ENCODE results near the gene NARS2. TPM values are rescaled to one million over a fixed set of nuclear protein-coding genes. Genes with fewer than 3 reads are reported as not detected.

Gene NARS2
- total RNA-seq, 1 donor from 2014 or later, result 28.2 TPM

DNA sequence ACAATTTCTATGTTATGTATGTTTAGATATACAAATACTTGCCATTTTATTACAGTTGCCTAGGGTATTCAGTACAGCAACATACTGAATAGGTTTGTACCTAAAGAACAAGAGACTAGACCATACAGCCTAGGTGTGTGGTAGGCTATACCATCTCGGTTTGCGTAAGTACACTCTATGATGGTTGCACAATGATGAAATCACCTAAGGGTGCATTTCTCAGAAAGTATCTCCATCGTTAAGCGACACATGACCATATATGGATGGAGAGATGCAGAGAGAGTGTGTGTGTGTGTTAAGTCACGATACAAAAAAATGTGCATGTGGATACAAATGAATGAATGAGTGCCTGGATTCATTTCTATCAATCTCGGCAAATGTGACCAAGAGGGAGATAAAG, 37.7 kb downstream of the NARS2 start:
- no peak for DNase-seq (ENCODE audit: low read depth, low spot score)
- H3K9me3 Mint-ChIP-seq, result no peaks in the 10 kb centered on the region
- H3K4me3 Mint-ChIP-seq, result no peak overlapping the region
- H3K27me3 Mint-ChIP-seq (ENCODE audit: low read depth), result no peaks in the 10 kb centered on the region
- TF ChIP-seq, protein P1, sequence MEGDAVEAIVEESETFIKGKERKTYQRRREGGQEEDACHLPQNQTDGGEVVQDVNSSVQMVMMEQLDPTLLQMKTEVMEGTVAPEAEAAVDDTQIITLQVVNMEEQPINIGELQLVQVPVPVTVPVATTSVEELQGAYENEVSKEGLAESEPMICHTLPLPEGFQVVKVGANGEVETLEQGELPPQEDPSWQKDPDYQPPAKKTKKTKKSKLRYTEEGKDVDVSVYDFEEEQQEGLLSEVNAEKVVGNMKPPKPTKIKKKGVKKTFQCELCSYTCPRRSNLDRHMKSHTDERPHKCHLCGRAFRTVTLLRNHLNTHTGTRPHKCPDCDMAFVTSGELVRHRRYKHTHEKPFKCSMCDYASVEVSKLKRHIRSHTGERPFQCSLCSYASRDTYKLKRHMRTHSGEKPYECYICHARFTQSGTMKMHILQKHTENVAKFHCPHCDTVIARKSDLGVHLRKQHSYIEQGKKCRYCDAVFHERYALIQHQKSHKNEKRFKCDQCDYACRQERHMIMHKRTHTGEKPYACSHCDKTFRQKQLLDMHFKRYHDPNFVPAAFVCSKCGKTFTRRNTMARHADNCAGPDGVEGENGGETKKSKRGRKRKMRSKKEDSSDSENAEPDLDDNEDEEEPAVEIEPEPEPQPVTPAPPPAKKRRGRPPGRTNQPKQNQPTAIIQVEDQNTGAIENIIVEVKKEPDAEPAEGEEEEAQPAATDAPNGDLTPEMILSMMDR (conservative IDR thresholded peaks at IDR 0.05), result no peak
- H3K27ac Mint-ChIP-seq (ENCODE audit: unreplicated experiment), result no peak overlapping the region
- H3K36me3 Mint-ChIP-seq (ENCODE audit: low read depth), result peaks cover 12% of the 10 kb centered on the region
- H3K4me1 Mint-ChIP-seq, result no peaks in the 10 kb centered on the region

DNA sequence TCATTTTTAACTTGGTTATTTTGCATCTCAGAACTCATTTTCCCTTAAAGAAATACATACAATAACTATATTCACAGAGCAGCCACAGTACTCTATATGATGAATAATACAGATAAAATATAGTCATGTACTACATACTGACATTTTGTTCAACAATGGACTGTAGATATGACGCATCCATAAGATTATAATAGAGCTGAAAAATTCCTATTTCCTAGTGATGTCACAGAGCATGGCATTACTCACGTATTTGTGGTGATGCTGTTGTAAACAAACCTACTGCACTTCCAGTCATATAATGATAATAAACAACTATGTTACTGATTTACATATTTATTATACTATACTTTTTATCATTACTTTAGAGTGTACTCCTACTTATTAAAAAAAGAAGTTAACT, 38.7 kb downstream of the NARS2 start:
- Mint-ChIP-seq H3K9me3 (no peaks in the 10 kb centered on the region), H3K36me3 (ENCODE audit: low read depth) (peaks cover 9% of the 10 kb centered on the region), H3K4me1 (no peaks in the 10 kb centered on the region), H3K27me3 (ENCODE audit: low read depth) (no peaks in the 10 kb centered on the region), H3K4me3 (no peak overlapping the region), H3K27ac (ENCODE audit: unreplicated experiment) (no peak overlapping the region)
- TF ChIP-seq, protein P1 (conservative IDR thresholded peaks at IDR 0.05), result no peak
- no peak for DNase-seq (ENCODE audit: low read depth, low spot score)

DNA sequence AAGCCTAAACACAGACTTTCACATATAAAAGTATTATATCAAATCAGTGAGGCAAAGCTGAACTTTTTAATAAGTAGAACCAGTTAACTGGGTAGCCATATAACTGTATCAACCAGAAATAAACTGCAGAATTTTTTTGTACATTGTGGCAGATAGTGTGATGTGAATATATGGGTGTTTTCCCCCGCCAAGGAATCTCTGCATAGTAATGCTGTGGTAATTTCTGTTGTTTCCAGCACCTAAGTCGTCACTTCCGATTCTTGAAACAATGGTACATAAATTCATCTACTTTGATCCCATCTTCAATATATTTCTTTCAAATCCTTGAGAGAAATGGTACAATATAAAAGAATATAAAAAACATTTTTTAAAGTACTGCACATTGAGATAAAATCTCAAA, 39.6 kb downstream of the NARS2 start:
- H3K36me3 Mint-ChIP-seq (ENCODE audit: low read depth), result peaks cover 9% of the 10 kb centered on the region
- no peak overlapping the region for H3K27ac Mint-ChIP-seq (ENCODE audit: unreplicated experiment)
- no peak overlapping the region for H3K4me3 Mint-ChIP-seq
- DNase-seq (ENCODE audit: low read depth, low spot score), result no peak
- TF ChIP-seq, protein P1 (conservative IDR thresholded peaks at IDR 0.05), result no peak
- H3K27me3 Mint-ChIP-seq (ENCODE audit: low read depth), result no peaks in the 10 kb centered on the region
- no peaks in the 10 kb centered on the region for H3K9me3 Mint-ChIP-seq
- H3K4me1 Mint-ChIP-seq, result no peaks in the 10 kb centered on the region

DNA sequence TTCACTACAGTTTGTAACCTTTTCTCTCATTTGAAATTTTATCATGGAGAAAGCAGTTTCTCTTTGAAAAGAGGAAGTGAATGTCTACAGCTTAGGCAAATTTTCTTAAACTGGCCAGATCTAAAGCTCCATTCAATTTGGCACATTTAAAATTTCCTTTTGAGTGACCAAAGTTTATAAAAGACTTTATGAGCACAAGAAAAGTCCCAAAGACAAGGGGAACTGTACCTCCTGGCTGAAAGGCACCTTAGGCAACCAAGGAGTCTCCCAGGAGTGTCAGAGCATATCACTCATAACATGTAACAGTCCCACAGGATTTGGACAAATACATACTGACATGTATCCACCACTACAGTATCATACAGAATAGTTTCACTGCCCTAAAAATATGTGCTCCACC, 41.3 kb downstream of the NARS2 start:
- TF ChIP-seq, protein P1 (conservative IDR thresholded peaks at IDR 0.05), result no peak
- H3K4me1 Mint-ChIP-seq, result no peaks in the 10 kb centered on the region
- no peak for DNase-seq (ENCODE audit: low read depth, low spot score)
- H3K9me3 Mint-ChIP-seq, result no peaks in the 10 kb centered on the region
- no peak overlapping the region for H3K27ac Mint-ChIP-seq (ENCODE audit: unreplicated experiment)
- H3K36me3 Mint-ChIP-seq (ENCODE audit: low read depth), result peaks cover 4% of the 10 kb centered on the region
- no peaks in the 10 kb centered on the region for H3K27me3 Mint-ChIP-seq (ENCODE audit: low read depth)
- H3K4me3 Mint-ChIP-seq, result no peak overlapping the region

DNA sequence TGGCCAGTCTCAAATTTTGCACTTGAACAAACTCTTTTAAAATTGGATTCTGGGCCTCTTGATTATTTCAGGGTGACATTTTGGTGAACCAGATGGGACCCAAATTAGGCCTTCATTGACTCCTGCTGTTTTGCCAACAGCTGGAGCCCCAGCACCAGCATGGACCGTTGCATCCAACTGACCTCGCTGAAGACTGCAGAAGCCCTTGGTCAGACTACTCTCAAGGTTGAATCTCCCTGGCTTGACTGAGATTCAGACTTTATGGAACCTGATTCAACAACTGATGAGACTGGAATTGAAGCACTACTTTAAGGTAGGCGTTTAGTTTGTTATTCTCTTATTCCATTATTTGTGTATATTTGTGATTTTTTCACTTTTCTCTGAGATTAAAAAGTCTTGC, 41.7 kb downstream of the NARS2 start:
- no peak for DNase-seq (ENCODE audit: low read depth, low spot score)
- peaks cover under 1% of the 10 kb centered on the region for H3K36me3 Mint-ChIP-seq (ENCODE audit: low read depth)

More for the DNA sequence above, 41.7 kb downstream of the NARS2 start:
- Mint-ChIP-seq H3K4me3 (no peak overlapping the region), H3K27ac (ENCODE audit: unreplicated experiment) (no peak overlapping the region), H3K9me3 (no peaks in the 10 kb centered on the region), H3K27me3 (ENCODE audit: low read depth) (no peaks in the 10 kb centered on the region), H3K4me1 (no peaks in the 10 kb centered on the region)
- TF ChIP-seq, protein P1 (conservative IDR thresholded peaks at IDR 0.05), result no peak
